ENCODE measurements around the gene TMEM191C.

The TMEM191C gene

GRCh38 chr22:21447694-21448402, 19.3 kb upstream of the TMEM191C start:
- no peak for FAIRE-seq
- DNase-seq (ENCODE audit: insufficient read length, low spot score): no peak
- TF ChIP-seq, protein P1, sequence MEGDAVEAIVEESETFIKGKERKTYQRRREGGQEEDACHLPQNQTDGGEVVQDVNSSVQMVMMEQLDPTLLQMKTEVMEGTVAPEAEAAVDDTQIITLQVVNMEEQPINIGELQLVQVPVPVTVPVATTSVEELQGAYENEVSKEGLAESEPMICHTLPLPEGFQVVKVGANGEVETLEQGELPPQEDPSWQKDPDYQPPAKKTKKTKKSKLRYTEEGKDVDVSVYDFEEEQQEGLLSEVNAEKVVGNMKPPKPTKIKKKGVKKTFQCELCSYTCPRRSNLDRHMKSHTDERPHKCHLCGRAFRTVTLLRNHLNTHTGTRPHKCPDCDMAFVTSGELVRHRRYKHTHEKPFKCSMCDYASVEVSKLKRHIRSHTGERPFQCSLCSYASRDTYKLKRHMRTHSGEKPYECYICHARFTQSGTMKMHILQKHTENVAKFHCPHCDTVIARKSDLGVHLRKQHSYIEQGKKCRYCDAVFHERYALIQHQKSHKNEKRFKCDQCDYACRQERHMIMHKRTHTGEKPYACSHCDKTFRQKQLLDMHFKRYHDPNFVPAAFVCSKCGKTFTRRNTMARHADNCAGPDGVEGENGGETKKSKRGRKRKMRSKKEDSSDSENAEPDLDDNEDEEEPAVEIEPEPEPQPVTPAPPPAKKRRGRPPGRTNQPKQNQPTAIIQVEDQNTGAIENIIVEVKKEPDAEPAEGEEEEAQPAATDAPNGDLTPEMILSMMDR (IDR thresholded peaks at IDR 0.05; ENCODE audit: insufficient read depth, missing control alignments): peak; percentile 12

GRCh38 chr22:21448627-21449416, 18.4 kb upstream of the TMEM191C start:
- FAIRE-seq (no peak), DNase-seq (ENCODE audit: insufficient read length, low spot score) (no peak)
- TF ChIP-seq, protein P1 (IDR thresholded peaks at IDR 0.05; ENCODE audit: insufficient read depth, missing control alignments): no peak

DNA sequence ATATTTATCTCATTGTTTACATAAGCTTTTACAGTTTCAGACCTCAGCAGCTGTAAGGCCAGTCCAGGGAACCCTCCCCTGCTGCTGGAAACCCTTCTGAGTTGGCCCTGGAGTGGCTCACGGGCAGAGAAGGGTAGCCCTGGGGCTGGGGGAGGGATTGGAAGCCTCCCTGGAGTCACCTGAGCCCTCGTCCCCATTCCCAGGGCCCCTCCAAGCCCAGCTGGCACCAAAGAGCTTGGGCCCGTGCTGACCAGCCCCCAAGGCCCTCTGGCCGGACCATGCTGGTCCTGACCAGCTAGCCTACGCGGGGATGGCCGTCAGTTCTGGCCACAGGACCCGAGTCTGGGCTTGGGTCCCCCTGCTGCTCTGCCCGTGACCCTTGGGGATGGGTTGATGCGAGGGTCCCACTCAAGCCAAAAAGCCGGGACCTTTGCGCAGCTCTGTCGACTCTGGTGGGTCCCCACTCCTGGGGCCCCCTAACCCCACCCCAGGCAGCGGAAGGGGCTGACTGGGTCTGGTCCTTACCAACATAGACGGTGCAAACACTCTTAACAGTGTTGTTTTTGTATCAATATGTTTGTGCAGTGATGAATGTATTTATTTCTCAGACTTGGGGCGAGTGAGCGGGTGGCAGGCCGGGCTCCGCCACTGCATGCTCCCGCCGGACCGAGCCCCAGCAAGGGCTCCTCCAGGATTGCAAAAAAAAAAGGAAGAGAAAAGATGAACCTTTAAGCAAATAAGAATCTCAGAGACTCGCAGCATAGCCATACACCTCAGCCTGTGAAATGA, 17.5 kb upstream of the TMEM191C start:
- TF ChIP-seq, protein P1 (IDR thresholded peaks at IDR 0.05; ENCODE audit: insufficient read depth, missing control alignments): no peak
- DNase-seq (ENCODE audit: insufficient read length, low spot score) (no peak), FAIRE-seq (no peak)

- no peak for DNase-seq (ENCODE audit: insufficient read length, low spot score)
- TF ChIP-seq, protein P1 (IDR thresholded peaks at IDR 0.05; ENCODE audit: insufficient read depth, missing control alignments): peak; percentile 7
- no peak for FAIRE-seq
Observed at GRCh38 chr22:21450320-21450831, 16.8 kb upstream of the TMEM191C start.

DNA sequence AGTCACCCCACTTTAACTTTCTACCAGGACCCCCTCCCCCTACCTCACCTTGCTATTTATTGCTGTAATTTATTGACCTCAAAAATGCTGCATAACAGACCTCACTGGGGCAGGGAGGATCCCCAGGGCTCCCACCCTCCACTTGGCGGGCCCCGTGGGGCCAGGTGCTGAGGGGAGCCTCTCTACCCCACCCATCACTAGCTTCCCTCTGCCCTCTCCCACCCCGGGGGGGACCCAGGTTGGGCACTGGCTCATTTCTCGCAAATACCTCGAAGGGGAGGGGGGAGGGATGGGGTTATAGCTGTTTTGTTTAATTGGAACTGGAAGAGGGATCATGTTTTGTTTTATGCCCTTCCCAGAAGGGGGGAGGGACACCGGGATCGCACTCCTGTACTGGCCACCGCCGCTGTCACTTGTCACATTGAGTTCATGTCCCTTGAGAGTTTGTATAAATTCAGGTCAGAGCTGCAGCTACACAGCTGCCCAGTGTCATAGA, 16.3 kb upstream of the TMEM191C start:
- FAIRE-seq: no peak

More for the DNA sequence above, 16.3 kb upstream of the TMEM191C start:
- no peak for DNase-seq (ENCODE audit: insufficient read length, low spot score)
- TF ChIP-seq, protein P1 (IDR thresholded peaks at IDR 0.05; ENCODE audit: insufficient read depth, missing control alignments): no peak
